IPS-NIHi7 (cell line): ENCODE results near the gene TIMM44.
"Not testable (repeated sequence)": the region's sequence is repeated elsewhere in the genome, so short reads cannot be mapped to it uniquely, and the experiment has no call there.

Experiments
- DNase-seq: peaks from one replicate; pipeline ENCODE4 v3.0.0; 2012; ENCODE audit warnings: mixed read lengths; ENCODE audit errors: extremely low spot score

TIMM44 gene

DNA sequence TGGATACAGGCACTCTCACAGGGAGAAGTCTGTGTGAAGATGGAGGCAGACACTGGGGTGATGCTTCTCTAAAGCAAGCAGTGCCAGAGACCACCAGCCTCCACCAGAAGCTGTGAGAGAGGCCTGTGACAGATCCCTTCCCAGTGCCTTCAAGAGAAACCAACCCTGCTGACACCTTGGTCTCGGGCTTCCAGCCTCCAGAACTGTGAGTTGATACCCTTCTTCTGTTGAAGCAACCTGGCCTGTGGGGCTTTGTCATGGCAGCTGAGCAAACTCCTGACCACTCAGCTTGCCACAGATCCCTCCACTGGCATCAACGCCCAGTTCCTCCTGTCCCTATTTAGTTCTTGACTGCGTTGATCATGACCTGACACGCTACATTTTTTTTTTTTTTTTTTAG is 33.0 kb upstream of the TIMM44 start:
- no peak for DNase-seq

- DNase-seq = no peak
These were observed 31.6 kb upstream of the TIMM44 start for GRCh38 chr19:7975037-7975436.

- DNase-seq = no peak
These were observed 30.4 kb upstream of the TIMM44 start for GRCh38 chr19:7973883-7974282.

DNA sequence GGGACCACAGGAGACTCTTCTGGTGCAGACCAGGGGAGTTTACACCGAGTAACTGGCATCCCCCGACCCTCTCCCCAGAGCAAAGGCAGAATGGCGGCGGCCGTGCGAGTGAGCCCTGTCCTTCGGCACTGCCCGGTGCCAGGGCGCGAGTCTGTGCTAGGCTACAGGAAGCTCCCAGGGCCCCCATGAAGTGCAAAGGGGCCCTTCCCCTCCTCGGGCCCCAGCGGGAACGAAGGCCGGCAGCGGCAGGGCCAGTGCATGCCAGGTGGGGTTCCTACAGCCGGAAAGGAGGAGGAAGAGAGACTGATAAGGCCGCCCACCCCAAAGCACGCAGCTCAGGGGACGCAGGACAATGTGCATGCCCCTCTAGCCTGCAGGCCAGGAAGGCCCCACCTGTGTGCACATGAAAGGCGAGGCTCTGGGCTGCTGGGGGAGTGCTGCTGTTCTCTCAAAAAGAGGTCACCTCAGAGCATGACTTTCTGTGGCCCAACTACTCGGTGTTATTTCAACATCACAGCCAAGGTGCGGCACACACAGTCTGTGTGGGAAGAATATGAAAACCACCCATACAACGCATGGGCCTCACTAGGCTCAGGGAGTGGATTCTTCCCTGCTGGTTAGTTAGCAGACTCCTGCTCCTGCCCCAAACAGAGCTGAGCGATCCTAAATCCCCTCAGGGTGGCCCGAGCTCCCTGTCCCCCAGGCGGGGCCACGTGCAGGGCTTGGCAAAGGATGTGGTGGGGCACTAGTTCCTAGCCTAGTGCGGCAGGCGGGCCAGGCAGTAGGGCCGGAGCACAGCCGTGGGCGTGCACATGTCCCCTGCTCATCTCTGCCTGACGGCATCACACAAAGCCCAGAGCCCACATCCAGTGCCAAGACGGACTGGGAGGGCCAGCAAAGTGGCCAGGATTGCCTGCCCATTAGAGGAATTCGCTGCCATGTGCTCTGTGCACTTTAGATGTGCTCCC is 28.4 kb upstream of the TIMM44 start:
- DNase-seq = no peak

DNA sequence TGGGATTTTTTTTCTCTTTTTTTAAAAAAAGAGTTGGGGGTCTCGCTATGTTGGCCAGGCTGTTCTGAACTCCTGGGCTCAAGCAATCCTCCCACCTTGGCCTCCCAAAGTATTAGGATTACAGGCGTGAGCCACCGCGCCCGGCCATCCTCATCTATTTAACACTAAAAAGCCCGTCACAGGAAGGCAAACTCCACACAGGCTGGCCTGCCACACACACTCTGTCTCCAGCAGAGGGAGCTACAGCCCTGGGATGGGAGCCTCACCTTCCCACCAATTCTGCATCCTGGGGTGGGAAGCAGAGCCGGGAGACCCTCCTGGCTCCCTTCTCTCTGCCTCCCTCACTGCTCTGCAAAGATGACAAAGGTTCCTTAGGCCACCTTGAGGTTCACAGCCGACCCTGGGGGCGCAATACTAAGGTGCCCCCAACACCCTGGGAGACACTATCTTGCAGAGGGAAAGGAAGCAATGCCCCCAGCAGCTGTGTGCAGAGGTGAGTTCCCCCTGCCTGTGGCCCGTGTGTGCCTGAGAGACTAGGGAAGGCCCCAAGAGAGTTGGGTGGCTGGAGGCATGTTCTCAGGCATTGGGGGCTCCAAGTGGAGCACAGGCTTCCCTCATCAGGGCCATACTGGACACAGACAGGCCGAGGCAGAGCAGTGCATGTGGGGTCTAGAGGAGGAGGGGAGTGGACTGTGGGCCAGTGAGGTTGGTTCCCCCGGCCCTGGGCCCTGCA is 27.4 kb upstream of the TIMM44 start:
- peak; percentile 88 for DNase-seq

DNA sequence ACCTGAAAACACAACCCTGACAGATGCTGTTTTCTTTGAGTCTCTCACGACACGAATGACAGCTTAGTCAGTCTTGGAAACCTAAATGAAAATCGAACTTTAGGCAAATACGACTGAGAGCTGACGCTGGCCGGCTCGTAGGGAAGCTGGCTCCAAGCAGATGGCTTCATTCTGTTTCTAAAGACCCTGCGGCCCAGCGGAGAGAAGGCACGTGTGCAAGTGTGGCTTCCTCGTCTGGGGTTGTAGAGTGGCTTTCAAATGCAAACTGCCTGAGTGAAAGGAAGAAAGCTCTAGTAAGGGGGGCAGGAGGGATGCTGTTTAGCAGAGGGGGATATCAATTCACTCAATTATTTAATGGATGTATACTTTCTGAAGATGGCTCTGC is 26.1 kb upstream of the TIMM44 start:
- peak; percentile 56 for DNase-seq

DNA sequence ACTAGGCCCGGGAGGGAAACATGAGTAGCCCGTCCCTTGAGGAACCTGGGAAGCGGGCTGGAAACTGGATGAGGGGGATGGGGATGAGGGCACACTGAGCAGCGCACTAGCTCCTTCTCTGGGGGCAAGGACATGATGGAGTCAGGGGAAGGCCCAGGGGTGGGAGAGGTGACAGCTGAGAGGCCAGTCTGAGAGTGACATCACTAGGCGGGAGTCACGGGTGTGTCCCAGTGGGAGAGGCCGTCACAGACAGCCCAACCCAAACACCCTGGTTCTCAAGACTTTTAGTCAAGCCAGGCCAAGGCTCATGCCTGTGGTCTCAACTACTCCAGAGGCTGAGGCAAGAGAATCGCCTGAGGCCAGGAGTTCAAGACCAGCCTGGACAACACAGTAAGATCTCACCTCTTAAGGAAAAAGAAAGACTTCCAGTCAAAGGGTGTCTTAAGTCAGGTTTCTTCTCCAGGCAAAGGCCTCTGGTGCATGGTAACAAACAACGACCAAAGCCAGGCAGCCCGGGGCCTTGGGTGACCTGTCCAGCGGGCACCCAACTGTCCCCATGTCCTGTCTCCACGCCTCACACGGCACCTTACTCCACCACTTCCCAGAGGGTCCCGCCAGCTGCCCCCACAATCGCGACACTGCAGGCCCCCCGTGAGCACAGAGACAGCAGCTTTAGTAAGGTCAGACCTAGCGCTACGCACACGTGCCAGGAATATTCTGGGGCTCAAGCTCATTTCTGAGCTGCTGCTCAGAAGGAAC is 25.5 kb upstream of the TIMM44 start:
- DNase-seq = no peak

GRCh38 chr19:7968008-7968795 is 24.7 kb upstream of the TIMM44 start:
- DNase-seq = no peak

- no peak for DNase-seq
These were observed 22.6 kb upstream of the TIMM44 start for GRCh38 chr19:7965921-7966665.

DNA sequence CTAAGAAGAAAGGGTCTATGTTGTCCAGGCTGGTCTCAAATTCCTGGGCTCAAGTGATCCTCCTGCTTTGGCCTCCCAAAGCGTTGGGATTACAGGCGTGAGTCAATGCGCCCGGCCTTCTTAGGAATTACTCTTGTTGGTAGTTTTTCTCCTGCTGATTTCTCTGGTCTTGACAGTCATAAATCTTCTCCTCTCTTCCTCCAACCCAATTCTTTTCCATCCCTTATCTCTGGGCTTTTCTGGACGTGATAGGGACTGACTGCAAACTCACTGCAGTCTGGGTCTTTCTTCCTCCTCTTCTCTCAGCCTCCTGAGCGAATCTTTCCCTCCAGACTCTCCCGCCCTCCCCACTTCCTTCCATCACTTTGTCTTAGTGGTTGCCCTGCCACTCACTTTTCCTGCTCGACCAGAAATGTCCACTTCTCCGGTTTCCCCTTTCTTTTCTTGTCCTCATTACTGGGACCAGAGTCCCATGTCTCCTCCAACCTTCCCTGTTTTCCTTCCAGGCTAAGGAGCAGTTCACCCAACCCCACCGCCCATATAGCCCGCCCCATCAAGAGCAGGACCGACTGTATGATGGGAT is 21.9 kb upstream of the TIMM44 start:
- no peak for DNase-seq

- no peak for DNase-seq
These were observed 20.1 kb upstream of the TIMM44 start for GRCh38 chr19:7963566-7963965.

- DNase-seq = no peak
These were observed 19.3 kb upstream of the TIMM44 start for GRCh38 chr19:7962644-7963268.

DNA sequence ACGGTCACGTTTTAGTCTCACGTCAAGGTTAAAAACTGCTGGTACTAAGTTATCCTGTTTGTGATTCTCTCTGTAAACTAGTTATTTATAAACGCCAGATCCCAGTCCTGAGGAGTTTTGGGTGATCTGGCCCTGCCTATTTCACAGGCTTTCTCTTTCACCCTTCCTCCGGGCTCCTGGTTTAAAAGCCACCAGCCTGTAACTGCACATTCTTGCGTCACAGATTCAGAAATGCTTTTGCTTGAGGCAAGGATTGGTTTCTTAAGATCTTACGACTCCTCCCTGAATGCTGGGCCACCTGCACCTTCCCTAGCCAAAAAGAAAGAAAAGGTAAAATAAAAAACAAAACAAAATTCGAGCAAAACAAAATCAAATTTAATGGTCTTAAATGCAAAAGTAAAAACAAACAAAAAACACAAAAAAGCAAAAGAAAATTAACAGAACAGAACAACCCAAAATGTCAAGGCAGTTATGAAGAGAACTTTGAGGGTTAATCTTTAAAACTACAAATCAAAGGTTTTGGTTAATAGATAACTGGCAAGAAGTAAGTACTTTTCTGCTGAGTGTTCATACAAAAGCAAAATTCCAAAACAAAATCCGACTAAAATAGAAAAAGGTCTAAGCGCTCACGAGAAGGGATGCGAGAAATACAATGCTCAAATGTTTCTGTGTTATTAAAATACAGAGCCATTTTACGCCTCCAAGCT is 18.6 kb upstream of the TIMM44 start:
- DNase-seq = no peak

DNA sequence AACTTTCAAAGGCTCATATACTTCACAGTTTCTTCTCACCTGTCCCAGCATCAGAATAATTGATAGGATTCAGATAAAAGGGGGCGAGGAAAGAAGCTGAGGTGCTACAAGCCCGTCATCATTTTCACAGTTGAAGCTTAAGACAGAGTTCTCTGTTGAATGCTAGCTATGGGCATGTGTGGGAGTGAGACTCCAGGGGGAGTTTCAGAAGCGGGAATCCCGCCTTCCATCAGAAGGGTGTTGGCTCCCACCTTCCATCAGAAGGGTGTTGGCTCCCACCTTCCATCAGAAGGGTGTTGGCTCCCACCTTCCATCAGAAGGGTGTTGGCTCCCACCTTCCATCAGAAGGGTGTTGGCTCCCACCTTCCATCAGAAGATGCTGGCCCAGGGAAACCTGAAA is 17.6 kb upstream of the TIMM44 start:
- not testable (repeated sequence) for DNase-seq

- no peak for DNase-seq
These were observed 15.7 kb upstream of the TIMM44 start for GRCh38 chr19:7959211-7959610.

- no peak for DNase-seq
These were observed 12.2 kb upstream of the TIMM44 start for GRCh38 chr19:7955696-7956095.

GRCh38 chr19:7953576-7953975 is 10.1 kb upstream of the TIMM44 start:
- no peak for DNase-seq

- DNase-seq = no peak
These were observed 9.6 kb upstream of the TIMM44 start for GRCh38 chr19:7953060-7953459.

DNA sequence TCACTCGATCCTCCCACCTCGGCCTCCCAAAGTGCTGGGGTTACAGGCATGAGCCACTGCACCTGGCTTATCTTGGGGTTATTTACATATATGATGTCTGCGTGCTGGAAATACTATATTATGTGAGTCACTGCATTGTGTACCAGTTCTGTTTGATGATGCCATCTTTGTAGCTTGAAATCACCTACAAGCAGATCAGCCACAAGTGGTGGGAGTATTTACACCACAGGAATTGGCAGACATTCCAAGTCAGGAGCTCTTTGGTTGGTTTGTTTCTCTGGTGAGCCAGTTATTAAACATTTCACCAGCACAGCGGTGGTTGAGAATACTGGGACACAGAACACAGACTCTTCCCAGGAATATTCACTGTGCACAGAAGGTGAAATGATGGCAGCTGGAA is 4.5 kb upstream of the TIMM44 start:
- DNase-seq = no peak
